OCI-LY7 (cell line): Measurements from ENCODE around the gene TICRR.

Source experiments
- CTCF ChIP-seq: fragments of 200-600 bp; sonication (generic); conservative IDR thresholded peaks from 2 replicates; pipeline ENCODE4 v1.5.1; 2014; ENCODE audit warnings: mild to moderate bottlenecking, antibody characterized with exemption, low read length, moderate library complexity, mixed read lengths
- EZH2phosphoT487 ChIP-seq: fragments of 200-600 bp; sonication (generic); IDR thresholded peaks from 2 replicates; pipeline ENCODE4 v1.6.1; 2018; ENCODE audit warnings: low read depth, borderline replicate concordance, mild to moderate bottlenecking, mixed run types, antibody characterized with exemption, low read length, moderate library complexity, mixed read lengths

GRCh38 chr15:89671687-89672086 lies 96.4 kb downstream of the TICRR start:
- TF ChIP-seq CTCF: no peak
- TF ChIP-seq EZH2phosphoT487: no peak
